Measurements from ENCODE around the gene ACYP2.

The ACYP2 gene

DNA sequence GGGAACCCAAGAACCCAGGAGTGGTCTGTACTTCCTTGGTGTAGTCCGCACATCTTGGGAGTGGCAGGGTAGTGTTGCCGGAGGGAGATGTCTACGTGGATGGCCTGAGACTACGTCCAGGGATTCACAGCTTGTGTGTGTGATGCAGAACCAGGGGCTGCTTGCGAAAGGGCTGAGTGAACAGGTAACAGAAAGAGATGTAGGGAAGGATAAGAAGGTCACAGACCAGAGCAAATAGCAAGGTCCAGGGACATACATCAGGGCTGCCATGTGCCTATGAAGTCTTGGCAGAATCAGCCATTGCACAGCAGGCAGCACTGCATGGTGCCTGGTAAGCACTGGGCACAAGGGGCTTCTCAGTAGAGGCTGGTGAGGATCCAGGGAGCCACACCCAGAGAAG is 71.9 kb downstream of the ACYP2 start:
- TF ChIP-seq, protein P1, sequence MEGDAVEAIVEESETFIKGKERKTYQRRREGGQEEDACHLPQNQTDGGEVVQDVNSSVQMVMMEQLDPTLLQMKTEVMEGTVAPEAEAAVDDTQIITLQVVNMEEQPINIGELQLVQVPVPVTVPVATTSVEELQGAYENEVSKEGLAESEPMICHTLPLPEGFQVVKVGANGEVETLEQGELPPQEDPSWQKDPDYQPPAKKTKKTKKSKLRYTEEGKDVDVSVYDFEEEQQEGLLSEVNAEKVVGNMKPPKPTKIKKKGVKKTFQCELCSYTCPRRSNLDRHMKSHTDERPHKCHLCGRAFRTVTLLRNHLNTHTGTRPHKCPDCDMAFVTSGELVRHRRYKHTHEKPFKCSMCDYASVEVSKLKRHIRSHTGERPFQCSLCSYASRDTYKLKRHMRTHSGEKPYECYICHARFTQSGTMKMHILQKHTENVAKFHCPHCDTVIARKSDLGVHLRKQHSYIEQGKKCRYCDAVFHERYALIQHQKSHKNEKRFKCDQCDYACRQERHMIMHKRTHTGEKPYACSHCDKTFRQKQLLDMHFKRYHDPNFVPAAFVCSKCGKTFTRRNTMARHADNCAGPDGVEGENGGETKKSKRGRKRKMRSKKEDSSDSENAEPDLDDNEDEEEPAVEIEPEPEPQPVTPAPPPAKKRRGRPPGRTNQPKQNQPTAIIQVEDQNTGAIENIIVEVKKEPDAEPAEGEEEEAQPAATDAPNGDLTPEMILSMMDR (IDR thresholded peaks at IDR 0.05; ENCODE audit: low read depth, low read length) = no peak
- Histone ChIP-seq H3K9me3 (no peaks in the 10 kb centered on the region), H3K4me3 (ENCODE audit: low read depth, low read length) (no peak overlapping the region), H3K27me3 (no peaks in the 10 kb centered on the region), H3K4me1 (no peaks in the 10 kb centered on the region), H3K36me3 (no peaks in the 10 kb centered on the region)
- no peak for DNase-seq

- TF ChIP-seq, protein P1 (IDR thresholded peaks at IDR 0.05; ENCODE audit: low read depth, low read length) = no peak
- Histone ChIP-seq H3K4me3 (ENCODE audit: low read depth, low read length) (no peak overlapping the region), H3K4me1 (no peaks in the 10 kb centered on the region), H3K9me3 (no peaks in the 10 kb centered on the region), H3K36me3 (no peaks in the 10 kb centered on the region), H3K27me3 (no peaks in the 10 kb centered on the region)
- DNase-seq = no peak
These were observed 74.1 kb downstream of the ACYP2 start for GRCh38 chr2:54189539-54189938.

- Histone ChIP-seq H3K36me3 (no peaks in the 10 kb centered on the region), H3K9me3 (no peaks in the 10 kb centered on the region), H3K4me3 (ENCODE audit: low read depth, low read length) (no peak overlapping the region), H3K27me3 (no peaks in the 10 kb centered on the region), H3K4me1 (no peaks in the 10 kb centered on the region)
- TF ChIP-seq, protein P1 (IDR thresholded peaks at IDR 0.05; ENCODE audit: low read depth, low read length) = no peak
- no peak for DNase-seq
These were observed 76.1 kb downstream of the ACYP2 start for GRCh38 chr2:54191361-54192135.

- TF ChIP-seq, protein P1 (IDR thresholded peaks at IDR 0.05; ENCODE audit: low read depth, low read length) = no peak
- DNase-seq = no peak
- no peak overlapping the region for H3K4me3 ChIP-seq (ENCODE audit: low read depth, low read length)
- H3K9me3 ChIP-seq = no peaks in the 10 kb centered on the region
- no peaks in the 10 kb centered on the region for H3K4me1 ChIP-seq
- no peaks in the 10 kb centered on the region for H3K27me3 ChIP-seq
- no peaks in the 10 kb centered on the region for H3K36me3 ChIP-seq
These were observed 79.6 kb downstream of the ACYP2 start for GRCh38 chr2:54194761-54195750.

DNA sequence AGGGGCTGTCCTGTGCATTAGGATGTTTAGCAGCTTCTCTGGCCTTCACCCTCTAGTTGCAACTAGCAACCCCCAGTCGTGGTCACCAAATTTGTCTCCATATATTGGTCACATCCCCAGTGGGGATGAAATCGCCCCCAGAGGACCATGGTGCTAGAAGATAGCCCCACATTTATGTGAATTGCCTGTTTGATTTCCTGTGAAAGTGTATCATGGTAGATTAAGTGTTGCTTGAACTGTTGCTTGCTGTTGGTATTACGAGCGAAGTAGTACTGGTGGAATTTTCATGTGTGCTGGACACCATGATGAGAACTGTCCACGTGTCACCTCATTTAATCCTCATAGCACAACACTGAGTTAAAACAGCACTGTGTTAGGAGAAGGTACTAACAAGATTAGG is 81.2 kb downstream of the ACYP2 start:
- no peaks in the 10 kb centered on the region for H3K27me3 ChIP-seq
- no peaks in the 10 kb centered on the region for H3K9me3 ChIP-seq
- H3K36me3 ChIP-seq = no peaks in the 10 kb centered on the region
- no peak for DNase-seq
- H3K4me3 ChIP-seq (ENCODE audit: low read depth, low read length) = no peak overlapping the region
- H3K4me1 ChIP-seq = no peaks in the 10 kb centered on the region
- TF ChIP-seq, protein P1 (IDR thresholded peaks at IDR 0.05; ENCODE audit: low read depth, low read length) = no peak

Measured in BE2C (cell line).